ENCODE data around the gene CLEC2B.

The CLEC2B gene

DNA sequence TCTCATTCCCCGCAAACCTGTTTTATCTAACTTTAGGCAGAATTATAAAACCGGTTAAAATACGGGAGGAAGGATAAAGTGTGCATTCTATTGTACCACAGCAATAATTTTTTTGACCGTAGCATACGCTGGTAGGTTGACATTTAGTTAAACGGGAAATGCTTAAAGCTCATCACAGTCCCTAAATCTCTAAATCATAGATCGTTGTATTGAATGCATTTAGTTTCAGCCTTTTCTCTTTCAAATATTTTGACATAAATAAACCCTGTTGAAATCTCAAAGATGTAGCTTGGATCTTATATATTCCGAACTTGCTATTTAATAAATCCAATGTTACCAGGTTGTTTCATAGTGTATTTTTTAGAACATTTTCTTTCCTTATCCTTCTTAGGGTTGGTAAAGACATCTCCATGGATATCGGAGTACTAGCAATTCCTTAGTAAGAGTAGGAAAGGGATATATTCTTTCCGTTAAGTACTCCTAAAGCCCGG lies 798 bp downstream of the CLEC2B start:
- DNase-seq = no peak

DNA sequence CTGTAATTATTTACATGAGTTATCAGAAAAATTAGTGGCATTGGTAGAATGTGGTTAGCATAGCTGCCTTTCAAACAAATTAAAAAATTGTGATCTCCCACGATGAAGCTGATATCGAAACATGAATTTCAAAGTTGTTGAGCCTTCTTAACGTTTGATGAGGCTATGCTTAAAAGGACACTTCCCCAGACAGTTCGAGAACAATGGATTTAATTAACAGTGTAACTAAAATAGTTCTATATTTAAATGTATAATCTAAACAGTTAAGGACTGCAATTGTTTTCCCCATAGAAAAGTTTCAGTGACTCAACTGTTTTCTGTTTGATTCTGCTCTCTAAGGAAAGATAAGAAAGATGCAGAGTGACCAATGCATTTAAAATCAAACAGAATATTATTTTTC lies 1.6 kb downstream of the CLEC2B start:
- DNase-seq = no peak

DNA sequence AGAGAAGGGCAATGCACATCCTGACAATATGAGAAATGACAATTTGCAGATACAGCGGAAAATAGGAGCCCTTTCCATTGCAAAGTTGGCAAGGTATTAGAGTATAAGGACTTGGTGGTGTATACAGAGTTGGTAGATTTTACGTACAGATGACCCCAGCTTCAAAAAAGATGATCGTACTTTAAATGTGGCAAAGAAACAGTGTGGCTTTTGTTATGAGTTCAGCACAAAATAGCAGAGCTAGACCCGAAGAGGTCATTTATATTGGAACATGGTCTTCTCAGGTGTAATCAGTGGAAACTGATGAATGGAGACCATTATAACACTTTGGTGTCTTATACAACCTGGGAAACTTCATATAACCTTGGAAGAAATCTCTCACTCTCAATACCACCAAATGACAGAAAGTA lies 2.3 kb downstream of the CLEC2B start:
- no peak for DNase-seq

DNA sequence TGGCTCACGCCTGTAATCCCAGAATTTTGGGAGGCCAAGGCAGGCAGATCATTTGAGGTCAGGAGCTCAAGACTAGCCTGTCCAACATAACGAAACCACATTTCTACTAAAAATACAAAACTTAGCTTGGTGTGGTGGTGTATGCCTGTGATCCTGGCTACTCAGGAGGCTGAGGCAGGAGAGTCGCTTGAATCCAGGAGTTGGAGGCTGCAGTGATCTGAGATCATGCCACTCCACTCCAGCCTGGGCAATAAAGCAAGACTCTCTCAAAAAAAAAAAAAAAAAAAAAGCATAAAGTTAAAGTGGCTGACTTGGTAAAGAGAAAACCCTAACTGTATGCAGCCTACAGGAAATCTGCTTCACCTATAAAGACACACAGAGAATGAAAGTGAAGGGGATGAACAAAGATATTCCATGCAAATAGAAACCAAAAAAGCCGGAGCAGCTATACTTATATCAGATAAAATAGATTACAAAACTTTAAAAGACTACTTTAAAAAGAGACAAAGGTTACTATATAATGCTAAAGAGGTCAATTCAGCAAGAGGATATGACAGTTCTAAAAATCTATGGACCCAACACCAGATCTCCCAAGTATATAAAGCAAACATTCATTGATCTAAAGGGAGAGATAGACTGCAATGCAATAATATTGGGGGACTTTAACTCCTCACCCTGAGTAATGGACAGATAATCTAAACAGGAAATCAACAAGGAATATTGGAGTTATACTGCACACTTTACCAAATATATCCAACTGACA lies 4.1 kb downstream of the CLEC2B start:
- no peak for DNase-seq

DNA sequence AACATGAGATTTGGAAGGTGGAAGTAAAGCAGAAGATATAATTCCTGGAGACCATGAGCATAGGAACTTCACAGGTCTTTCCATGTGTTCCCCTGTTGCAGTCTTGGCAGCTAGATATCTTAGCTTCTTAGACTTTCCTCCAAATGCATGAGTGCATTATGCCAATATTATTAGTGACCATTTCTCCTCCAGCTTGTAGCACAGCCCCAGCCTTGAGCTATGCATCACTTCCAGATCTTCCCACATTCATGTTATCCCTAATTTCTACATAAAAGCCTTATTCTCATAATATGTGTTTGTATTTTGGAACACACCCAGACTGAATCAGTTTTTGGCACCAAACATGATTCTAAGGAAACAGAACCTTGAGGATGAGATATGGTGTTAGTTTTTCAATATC lies 11.0 kb downstream of the CLEC2B start:
- DNase-seq = no peak

DNA sequence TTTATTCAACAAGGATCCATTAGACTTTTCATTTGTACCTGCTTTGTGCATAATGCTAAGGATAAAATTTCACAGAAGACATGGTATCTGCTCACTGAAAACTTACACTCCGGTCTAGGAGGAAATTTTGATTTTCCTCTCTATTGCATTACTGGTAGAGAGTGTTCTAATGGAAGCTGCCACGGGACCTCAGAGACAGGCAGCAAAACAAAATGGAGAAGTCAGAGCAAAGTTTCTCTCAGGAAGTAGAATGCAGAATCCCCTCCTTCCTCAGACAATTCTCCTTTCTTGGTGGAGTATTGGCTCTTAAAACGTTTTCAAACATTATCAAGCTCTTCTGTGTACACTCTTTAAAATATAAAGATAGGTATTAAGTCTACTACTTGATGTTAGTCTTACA lies 12.3 kb downstream of the CLEC2B start:
- DNase-seq = no peak

DNA sequence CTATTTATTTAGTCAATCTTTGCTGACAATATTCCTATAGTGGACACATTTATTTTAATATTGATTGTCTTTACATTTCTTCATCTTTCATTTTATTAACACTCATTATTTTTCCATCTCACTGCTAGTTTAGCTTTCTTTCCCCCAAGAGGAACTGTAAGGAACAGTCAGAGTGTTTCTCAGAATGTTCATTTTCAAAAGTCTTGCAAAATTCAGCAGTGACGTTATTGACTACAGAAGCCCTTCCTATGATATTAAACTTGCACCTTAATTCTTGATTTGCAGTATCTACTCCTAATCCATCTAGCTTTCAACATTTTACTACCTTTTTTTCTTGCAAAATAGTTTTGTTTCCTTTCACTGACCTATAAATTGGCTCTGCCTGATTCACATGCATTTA lies 13.0 kb downstream of the CLEC2B start:
- no peak for DNase-seq

DNA sequence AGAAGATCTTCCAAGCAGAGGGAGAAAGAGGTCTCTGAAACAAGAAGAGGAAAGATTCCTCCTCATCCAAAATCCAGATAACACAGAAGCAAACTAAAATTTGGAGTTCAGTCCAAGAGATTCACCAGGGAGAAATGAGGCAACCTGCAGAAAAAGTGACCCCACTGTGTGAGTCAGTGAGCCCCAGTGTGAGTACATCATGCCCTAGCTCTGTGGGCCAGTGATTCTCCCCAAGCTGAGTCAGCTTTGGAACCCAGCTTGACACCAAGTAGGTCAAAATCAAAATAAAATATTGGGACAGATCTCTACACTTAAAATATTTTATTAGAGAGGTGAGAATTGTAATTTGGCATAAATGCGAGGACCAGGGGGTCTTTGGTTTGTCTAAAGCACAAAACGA lies 17.2 kb downstream of the CLEC2B start:
- DNase-seq = no peak

DNA sequence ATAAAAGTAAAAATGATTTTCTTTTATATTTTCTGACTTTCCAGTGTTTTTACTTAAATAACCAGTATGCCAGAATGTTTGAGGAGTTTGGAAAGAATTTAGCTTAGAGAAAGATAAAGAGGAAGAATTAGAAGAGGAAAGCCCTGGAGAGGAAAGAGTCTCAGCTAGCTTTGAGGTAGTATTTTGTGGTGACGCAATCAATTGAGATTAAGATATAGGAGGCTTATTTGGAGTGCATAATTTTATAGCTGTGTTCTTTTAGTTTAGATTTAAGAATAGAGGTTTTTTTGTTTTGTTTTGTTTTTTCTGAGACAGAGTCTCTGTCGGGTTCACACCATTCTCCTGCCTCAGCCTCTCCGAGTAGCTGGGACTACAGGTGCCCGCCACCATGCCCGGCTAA lies 18.1 kb downstream of the CLEC2B start:
- DNase-seq = no peak

DNA sequence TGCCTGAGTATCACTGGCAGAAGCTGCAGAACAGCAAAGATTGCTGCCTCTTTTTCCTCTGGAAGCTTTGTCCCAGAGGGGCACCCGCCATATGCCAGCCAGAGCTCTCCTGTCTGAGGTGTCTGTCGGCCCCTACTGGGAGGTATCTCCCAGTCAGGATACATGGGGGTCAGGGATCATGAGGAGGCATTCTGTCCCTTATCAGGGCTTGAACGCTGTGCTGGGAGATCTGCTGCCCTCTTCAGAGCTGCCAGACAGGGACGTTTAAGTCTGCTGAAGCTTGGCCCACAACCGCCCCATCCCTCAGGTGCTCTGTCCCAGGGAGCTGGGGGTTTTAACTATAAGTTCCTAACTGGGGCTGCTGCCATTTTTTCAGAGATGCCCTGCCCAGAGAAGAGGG lies 20.3 kb downstream of the CLEC2B start:
- DNase-seq = no peak

DNA sequence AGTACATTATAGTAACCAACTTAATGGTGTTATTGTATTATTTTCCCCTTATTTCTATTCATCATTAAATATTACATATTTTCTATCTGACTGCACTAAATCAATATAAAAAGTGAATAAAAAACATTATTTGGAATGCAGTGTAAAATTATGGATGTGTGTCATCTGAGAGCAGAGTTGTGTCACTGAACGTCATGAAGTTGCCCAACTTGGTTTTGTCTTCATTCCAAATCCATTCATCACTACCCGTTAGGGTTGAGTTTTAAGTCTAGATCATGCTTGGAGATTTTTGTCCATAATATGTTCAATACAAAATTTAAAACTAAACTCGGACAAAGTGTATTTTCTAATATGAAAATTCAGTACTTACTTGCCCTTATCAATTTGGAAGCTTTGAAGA lies 25.7 kb downstream of the CLEC2B start:
- no peak for DNase-seq

DNA sequence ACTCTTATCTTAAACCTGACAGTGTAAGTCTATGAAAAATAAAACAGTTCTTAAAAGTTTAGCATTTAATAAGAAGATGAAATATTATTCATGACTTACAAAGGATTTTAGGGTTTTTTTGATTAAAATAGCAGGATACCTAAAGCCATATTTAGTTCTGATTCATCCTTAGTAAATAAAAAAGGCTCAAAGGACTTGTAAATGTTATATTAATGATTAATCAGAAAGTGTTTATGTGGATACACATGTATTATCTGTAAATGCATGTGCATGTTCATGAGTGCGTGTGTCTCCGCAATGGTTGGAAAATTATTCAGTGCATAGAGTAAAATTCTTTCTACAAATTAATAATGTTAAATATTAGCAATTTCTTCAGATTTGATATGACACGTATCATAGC lies 37.4 kb downstream of the CLEC2B start:
- no peak for DNase-seq

DNA sequence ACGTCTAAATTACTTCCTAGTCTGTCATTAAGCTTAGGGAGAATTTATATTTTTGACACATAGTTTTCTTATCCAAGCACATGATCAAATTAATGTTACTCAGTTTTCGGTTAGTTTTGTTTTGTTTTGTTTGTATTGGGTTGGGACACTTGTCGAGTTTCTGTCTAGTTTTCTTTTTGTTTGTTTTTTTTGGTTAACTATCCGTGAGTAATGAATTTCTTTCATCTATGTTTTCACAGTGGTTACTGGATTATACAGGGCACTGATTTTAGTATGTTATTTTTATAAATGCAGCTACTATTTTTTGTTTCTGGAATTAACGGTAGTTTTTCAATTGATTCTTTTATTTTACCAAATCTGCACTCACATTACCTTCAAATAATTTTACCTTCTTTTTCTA lies 39.2 kb downstream of the CLEC2B start:
- DNase-seq = no peak

DNA sequence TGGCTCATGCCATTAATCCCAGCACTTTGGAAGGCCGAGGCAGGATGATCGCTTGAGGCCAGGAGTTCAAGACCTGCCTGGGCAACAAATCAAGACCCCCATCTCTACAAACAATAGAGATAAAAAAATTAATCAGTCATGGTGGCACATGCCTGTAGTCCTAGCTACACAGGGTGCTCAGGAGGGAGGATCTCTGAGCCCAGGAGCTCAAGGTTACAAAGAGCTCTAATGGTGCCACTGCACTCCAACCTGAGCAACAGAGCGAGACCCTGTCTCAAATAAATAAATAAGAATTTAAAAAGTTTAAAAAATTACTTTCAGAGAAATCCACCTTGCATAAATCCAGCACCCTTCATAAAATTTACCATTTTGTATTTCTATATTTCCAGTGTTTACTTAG lies 39.7 kb downstream of the CLEC2B start:
- DNase-seq = no peak

DNA sequence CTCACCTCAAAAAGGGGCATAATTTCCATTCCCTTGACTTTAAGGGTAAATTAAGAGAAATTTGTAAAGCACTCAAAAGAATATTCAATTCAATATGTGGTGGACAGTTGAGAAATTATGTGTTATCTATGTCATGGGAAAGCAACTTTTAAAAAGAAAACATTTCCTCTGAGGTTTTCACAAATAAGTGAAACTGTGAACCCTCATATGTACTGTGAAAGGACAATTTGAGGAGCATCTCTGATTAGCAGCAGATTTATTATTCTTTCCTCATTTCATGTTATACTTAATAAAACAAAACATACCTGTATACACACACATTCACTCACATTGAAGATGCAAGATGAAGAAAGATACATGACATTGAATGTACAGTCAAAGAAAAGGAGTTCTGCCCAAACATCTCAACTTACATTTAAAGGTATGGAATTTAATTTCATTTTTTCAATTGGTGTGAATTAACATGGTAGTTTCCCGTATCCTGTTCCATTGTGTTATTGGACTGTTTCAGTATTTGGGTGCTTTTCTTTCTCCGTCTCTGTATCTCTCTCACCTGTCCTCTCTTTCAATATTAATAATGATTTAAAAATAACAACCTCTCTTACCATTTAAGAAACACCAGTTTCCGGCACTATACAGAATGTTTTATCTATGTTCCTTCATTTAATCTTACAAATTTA lies 41.8 kb downstream of the CLEC2B start, which contains the start of gene KLRF1:
Gene KLRF1 (plus strand): TSS at position 273 of the 680 bp plus-strand sequence. CDS start 64 bp downstream, at position 337.
- DNase-seq = no peak

DNA sequence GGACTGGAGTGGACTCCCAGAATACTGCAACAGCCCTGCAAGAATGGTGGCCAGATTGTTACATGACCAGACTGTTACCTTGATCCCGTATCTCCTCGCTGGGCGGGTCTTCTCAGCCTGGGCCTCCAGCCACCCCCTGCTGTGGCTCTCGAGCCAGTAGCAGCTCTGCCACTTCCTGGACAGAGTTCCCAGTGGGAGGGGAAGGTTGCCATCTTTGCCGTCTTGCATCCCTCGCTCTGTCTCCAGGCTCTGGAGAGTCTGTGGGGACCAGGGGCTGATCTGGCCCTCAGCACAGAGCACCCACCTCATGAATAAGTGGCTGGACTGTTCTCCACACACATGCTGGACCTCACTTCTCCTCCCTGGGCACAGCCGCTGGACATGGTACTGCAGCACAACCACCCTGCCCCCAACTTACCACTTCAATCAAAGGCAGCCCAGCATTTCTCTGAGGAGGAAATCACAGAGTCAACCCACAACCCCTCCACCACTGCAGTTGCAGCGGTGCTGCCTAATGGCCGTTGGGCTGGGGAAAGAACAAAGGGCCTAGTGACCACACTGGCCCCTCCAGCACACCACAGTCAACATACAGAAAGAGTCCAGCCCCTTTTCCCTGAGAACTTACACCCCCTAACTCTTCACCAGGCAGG lies 48.7 kb downstream of the CLEC2B start:
- no peak for DNase-seq

DNA sequence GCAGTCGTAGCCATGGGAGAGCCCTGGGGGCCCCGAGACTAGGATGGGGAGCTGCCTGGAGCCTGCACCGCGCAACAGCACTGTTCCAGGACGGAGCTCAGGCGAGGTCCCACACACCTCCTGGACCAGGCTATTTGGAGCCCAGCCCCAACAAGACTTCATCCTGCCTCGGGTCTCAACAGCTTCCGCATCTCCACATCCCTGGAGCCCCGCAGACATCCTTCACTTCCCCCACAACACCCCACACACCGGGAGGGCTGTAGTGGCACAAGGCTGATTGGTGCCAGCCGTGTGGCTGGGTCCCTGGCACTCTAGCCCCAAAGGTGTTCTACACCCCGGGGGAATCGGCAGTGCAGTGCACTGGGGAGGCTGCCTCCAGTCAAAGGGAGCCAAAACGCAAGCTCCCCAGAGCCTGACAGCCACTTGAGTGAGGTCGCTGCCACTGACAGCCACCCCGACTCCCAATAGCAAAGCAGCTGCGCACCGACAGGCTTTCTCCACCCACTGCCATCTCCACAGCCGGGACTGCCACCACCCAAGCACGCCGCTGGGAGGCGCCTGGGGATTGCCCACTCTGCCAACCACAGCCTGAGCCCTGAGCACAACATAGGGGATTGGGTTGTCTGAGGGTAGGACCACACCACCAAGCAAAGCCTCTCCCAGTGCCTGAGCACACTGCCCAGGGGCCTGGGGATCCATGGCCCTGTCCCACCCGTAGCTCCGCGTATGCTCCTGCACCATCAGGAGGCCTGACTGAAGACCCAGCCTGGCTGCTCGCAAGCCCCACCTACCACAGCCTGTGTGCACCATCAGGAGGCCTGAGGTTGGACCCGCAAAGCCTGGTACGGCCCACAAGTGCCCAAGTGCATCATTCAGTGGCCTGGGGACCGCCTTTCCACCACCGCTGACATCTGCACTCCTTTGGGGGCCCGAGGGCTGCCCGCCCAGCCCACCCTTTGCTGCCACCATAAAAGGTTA lies 55.0 kb downstream of the CLEC2B start:
- DNase-seq = peak; percentile 82

DNA sequence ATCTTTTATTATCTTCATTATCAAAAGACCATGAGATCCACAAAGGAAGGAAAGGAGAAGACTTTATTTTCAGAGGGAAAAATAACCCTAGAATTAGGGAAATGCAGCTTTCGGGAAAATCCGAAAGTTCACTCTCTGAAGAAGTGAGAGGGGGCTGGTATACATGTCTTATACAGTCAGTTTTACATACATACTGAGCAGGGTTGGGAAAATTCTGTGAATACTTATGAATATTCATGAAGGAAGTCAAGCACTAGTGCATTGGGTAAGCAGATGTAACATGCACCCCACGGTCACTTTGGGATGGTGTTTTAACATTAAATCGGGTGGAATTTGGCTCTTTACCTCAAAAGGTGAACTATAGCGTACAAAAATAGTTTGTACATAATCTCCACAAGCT lies 57.5 kb downstream of the CLEC2B start:
- no peak for DNase-seq

DNA sequence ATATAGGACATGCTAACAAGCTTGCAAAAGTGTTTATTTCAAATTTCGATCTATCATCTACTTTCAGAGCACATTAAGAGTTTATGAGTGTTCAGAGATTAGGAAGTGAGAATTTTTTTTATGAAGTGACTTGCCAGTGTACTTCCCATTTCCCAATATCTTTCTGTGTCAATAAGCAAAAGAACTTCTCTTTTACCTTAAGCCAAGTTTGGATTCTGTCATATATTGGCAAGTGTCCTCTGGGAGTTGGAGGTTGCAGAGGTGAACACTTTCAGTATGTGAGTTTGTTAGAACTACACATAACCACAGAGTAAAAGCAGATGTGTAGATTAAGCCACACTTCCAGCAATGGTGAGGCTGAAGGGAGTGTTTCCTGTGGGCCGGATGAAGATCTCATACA lies 58.5 kb downstream of the CLEC2B start:
- no peak for DNase-seq

DNA sequence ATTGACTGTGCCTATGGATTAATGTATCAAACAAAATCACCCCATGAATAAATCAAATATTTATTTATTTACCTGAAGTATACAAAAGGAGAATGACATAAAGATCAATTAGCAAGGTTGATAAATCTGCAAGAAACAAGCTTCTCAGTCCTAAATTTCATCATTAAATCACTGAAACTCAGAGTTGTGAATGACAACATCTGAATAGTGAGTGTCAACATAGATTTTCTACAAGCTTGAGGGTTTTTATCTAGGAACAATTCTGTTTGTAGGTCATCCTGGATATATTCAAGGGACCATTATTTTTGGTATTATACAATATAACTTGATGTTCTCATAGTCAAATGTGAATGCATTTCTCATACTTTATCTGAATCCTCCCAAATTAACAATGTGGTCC lies 59.3 kb downstream of the CLEC2B start:
- DNase-seq = no peak

DNA sequence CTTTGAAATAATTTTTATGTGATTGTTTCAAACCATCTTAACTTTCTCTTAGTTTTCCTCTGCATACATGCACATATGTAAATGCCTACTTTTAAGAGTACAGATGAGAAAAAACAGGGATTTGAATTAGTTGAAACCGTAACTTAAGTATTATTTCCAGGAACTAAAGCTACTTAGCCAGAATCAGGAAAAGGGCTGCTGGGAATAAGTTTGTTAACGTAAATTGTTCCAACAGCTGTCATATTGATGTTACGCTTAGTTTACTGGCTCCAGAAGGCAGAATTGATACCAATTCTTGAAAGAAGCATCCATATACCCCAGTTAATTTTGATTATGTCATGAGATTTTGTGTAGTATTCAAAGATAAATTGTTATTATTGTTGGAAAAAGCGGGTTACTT lies 59.8 kb downstream of the CLEC2B start:
- DNase-seq = no peak

DNA sequence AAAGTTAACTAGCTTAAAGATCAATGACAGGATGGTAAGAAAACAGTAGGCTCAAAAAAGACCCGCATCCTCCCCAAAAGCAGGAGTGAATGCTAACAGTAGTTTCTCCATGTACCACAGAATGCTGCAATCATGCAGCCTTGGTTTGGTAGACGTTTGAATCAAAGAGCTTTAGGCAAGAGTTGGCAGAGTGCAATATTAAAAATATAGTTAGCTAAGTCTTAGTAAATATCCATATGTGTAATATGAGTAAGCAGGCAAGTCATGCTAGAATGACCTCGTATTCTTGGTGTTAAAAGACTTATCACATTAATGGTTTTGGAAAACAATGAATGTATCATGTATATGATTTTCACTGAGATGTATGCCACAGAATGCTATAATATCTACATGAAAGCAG lies 60.6 kb downstream of the CLEC2B start:
- no peak for DNase-seq

DNA sequence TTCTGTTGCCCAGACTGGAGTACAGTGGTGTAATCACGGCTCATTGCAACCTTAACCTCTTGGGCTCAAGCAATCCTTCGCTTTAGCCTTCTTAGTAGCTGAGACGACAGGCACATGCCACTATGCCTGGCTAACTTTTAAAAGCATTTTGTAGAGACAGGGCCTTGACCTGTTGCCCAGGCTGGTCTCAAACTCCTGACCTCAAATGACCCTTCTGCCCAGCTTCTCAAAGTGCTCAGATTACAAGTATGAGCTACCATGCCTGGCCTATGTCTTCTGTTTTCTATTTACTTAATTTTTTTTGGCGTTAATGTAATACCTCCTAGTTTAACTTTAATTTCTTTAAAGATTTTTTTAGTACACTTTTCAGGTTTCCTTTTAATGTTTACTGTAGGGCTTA lies 62.4 kb downstream of the CLEC2B start:
- no peak for DNase-seq
